Measurements from ENCODE around the gene NDRG3.

NDRG3 gene

DNA sequence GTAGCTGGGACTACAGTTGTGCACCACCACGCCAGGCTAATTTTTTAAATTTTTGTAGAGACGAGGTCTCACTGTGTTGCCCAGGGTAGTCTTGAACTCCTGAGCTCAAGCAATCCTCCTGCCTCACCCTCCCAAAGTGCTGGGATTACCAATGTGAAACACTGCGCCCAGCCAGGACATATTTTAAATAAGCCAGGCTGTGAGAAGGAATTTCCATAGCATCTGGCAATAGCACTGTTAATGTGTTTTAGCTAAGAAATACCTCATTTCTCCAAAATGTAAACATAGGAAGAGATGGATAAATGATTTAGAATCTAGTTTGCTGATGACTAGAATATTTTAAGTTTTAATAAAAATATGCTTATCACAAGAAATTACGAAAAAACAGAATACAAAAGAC lies 72.9 kb downstream of the NDRG3 start:
- H3K4me1 ChIP-seq (ENCODE audit: control insufficient read depth, insufficient read depth, low read length, unreplicated experiment) = no peaks in the 10 kb centered on the region
- peaks cover 4% of the 10 kb centered on the region; the same call in 1 of the 2 replicates for H3K36me3 ChIP-seq (ENCODE audit: insufficient read depth, low read length)
- H3K4me3 ChIP-seq (ENCODE audit: low read depth, low read length) = no peak overlapping the region
- no peak overlapping the region for H3K27ac ChIP-seq (ENCODE audit: low read depth, low read length)
- H3K27me3 ChIP-seq (ENCODE audit: insufficient read depth, low read length) = no peaks in the 10 kb centered on the region
- H3K79me2 ChIP-seq (ENCODE audit: control insufficient read depth, insufficient read depth, low read length, unreplicated experiment) = no peaks in the 10 kb centered on the region
- no peak overlapping the region for H2AFZ ChIP-seq (ENCODE audit: low read length, unreplicated experiment)

DNA sequence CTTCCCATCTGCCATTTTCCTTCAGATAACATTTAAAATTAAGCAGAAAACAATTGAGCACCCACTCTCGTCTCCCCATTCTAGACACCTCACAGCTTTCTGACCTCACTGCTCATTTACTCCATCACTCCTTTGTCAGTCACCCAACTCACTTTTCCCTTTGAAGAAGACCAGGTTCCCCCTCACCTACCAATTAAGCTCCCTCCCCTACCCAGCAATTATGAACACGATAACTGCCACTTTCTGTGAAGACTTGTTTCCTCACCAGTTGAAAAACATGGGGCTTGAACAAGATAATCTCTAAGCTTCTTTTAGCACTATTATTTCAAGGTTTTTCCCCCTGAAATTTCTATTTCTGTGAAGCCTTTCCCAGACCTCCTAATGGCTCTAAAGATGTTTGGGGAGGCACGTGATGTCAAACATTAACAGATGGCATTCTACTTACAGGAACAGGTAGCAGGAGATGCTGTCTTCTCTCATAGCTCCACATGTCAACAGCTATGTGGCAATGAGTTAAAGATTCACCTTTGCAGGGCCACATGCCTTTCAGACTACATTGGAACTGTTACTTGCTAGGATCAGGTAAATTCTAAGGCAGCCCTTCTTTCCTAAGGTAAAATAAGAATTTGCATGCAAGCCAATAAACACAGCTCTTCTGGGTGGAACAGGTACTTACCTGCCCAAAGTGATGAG lies 75.1 kb downstream of the NDRG3 start:
- Histone ChIP-seq H3K27ac (ENCODE audit: low read depth, low read length) (no peak overlapping the region), H3K4me1 (ENCODE audit: control insufficient read depth, insufficient read depth, low read length, unreplicated experiment) (no peaks in the 10 kb centered on the region)

DNA sequence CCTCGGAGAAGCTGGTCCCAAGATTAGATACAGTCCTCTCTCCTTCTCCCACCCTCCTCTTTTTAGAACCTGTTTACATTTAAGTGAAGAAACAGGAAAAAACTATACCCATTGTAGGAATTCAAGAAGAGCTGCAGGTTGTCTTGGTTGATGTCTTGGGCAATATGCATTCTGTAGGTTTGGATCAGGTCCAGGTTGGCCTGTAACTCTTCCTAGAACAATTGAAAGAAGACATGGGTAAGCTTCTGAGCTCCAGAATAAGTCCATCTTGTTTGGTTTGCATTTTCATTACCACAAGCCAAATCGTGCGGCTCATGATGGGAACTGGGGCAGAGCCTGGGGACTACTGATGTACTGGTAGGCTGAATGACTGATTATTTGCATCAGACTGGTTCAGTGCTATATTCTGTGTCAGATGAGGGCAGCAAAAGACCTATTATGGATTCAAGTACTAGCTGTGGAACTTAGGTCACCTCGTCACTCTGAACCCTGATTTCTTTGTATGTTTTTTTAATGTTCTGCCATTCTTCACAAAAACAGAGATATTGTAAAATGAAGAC lies 79.6 kb downstream of the NDRG3 start:
- Histone ChIP-seq H3K27me3 (ENCODE audit: insufficient read depth, low read length) (no peaks in the 10 kb centered on the region), H3K79me2 (ENCODE audit: control insufficient read depth, insufficient read depth, low read length, unreplicated experiment) (no peaks in the 10 kb centered on the region), H3K4me3 (ENCODE audit: low read depth, low read length) (no peak overlapping the region), H3K4me1 (ENCODE audit: control insufficient read depth, insufficient read depth, low read length, unreplicated experiment) (no peaks in the 10 kb centered on the region), H2AFZ (ENCODE audit: low read length, unreplicated experiment) (no peak overlapping the region), H3K36me3 (ENCODE audit: insufficient read depth, low read length) (no peaks in the 10 kb centered on the region), H3K27ac (ENCODE audit: low read depth, low read length) (no peak overlapping the region)

More for the DNA sequence above, 75.1 kb downstream of the NDRG3 start:
- Histone ChIP-seq H3K27me3 (ENCODE audit: insufficient read depth, low read length) (no peaks in the 10 kb centered on the region), H2AFZ (ENCODE audit: low read length, unreplicated experiment) (no peak overlapping the region), H3K79me2 (ENCODE audit: control insufficient read depth, insufficient read depth, low read length, unreplicated experiment) (no peaks in the 10 kb centered on the region), H3K36me3 (ENCODE audit: insufficient read depth, low read length) (no peaks in the 10 kb centered on the region), H3K4me3 (ENCODE audit: low read depth, low read length) (no peak overlapping the region)

DNA sequence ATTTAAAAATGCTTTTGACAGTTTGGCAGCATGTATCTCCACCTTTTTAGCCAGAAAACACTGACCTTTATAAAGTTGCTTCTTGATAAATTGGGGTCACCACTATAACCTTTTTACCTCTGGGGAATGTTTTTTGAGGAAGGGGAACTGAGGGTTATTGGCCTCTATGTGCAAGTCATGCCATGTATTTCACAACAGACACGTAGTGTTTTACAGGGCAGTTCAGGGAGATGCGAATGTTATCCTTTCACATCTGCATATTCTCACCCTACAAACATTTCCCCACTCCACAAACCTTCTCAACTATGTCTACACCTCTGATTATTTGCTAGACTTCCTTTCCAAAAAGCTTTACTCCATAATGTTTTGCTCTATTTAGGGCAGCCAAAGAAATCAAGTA lies 82.9 kb downstream of the NDRG3 start:
- Histone ChIP-seq H3K27me3 (ENCODE audit: insufficient read depth, low read length) (no peaks in the 10 kb centered on the region), H3K27ac (ENCODE audit: low read depth, low read length) (no peak overlapping the region), H3K4me1 (ENCODE audit: control insufficient read depth, insufficient read depth, low read length, unreplicated experiment) (no peaks in the 10 kb centered on the region), H3K4me3 (ENCODE audit: low read depth, low read length) (no peak overlapping the region), H3K79me2 (ENCODE audit: control insufficient read depth, insufficient read depth, low read length, unreplicated experiment) (no peaks in the 10 kb centered on the region), H3K36me3 (ENCODE audit: insufficient read depth, low read length) (no peaks in the 10 kb centered on the region), H2AFZ (ENCODE audit: low read length, unreplicated experiment) (no peak overlapping the region)

DNA sequence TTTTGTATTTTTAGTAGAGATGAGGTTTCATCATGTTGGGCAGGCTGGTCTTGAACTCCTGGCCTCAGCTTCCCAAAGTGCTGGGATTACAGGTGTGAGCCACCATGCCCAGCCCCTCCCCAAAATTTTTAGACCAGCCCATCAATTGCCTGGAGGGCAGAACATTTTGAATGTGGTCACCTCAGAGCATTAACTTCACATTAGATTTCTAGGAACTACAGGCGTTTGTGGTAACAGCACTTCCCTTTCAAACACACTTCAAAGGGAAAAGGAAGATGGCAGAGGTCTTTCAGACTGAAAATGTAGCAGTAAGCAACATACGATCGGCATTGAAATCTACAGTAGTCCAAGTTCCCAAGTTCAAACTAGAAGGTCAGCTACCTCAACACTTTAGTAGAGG lies 87.6 kb downstream of the NDRG3 start:
- H3K79me2 ChIP-seq (ENCODE audit: control insufficient read depth, insufficient read depth, low read length, unreplicated experiment) = no peaks in the 10 kb centered on the region
- H3K4me1 ChIP-seq (ENCODE audit: control insufficient read depth, insufficient read depth, low read length, unreplicated experiment) = no peaks in the 10 kb centered on the region
- no peak overlapping the region for H3K4me3 ChIP-seq (ENCODE audit: low read depth, low read length)
- H3K27ac ChIP-seq (ENCODE audit: low read depth, low read length) = no peak overlapping the region
- no peak overlapping the region for H2AFZ ChIP-seq (ENCODE audit: low read length, unreplicated experiment)
- H3K27me3 ChIP-seq (ENCODE audit: insufficient read depth, low read length) = no peaks in the 10 kb centered on the region
- no peaks in the 10 kb centered on the region for H3K36me3 ChIP-seq (ENCODE audit: insufficient read depth, low read length)

GRCh38 chr20:36656733-36657132 lies 89.2 kb downstream of the NDRG3 start:
- Histone ChIP-seq H3K79me2 (ENCODE audit: control insufficient read depth, insufficient read depth, low read length, unreplicated experiment) (no peaks in the 10 kb centered on the region), H3K27me3 (ENCODE audit: insufficient read depth, low read length) (no peaks in the 10 kb centered on the region), H3K4me1 (ENCODE audit: control insufficient read depth, insufficient read depth, low read length, unreplicated experiment) (no peaks in the 10 kb centered on the region), H3K36me3 (ENCODE audit: insufficient read depth, low read length) (no peaks in the 10 kb centered on the region), H3K4me3 (ENCODE audit: low read depth, low read length) (no peak overlapping the region), H3K27ac (ENCODE audit: low read depth, low read length) (no peak overlapping the region), H2AFZ (ENCODE audit: low read length, unreplicated experiment) (no peak overlapping the region)

DNA sequence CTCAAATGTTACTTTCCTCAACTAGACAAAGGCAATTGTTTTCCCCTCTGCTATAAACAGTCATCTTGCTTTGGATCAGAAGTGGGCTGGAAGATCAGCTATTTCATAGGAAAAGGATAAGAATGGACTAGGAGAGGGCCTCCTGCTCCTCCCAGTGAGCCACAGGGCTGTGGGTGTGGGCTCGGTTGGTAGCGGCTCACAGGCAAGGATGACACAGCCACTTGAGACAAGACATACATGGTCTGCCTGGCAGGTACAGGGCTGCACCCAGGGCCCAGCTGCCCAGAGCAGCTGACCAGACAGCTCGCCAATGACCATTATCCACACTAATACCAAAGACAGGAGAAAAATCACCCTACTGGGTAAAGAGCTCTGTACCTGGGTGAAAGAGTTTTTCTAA lies 90.9 kb downstream of the NDRG3 start:
- Histone ChIP-seq H3K79me2 (ENCODE audit: control insufficient read depth, insufficient read depth, low read length, unreplicated experiment) (no peaks in the 10 kb centered on the region), H3K27me3 (ENCODE audit: insufficient read depth, low read length) (no peaks in the 10 kb centered on the region), H3K4me3 (ENCODE audit: low read depth, low read length) (no peak overlapping the region), H3K4me1 (ENCODE audit: control insufficient read depth, insufficient read depth, low read length, unreplicated experiment) (no peaks in the 10 kb centered on the region), H2AFZ (ENCODE audit: low read length, unreplicated experiment) (no peak overlapping the region), H3K36me3 (ENCODE audit: insufficient read depth, low read length) (no peaks in the 10 kb centered on the region), H3K27ac (ENCODE audit: low read depth, low read length) (no peak overlapping the region)

DNA sequence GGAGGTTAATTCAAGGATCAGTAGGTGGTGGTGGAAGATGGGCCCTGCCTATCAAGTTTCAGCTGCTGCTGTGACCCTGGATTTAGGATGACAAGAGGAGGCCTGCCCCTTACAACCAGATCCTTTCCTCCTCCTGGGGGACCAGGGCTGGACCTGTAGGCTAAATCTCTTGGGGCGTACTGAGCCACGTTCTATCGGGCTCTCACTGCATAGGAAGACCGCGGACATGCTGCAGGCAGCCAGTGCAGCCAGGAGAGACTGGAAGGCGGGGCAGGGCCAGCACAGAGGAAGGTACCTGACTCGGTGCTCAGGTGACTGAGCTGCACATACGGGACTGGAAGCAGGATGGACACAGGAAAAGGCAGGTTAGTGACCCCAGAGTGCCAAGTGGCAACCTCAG lies 91.4 kb downstream of the NDRG3 start:
- Histone ChIP-seq H3K79me2 (ENCODE audit: control insufficient read depth, insufficient read depth, low read length, unreplicated experiment) (no peaks in the 10 kb centered on the region), H2AFZ (ENCODE audit: low read length, unreplicated experiment) (no peak overlapping the region), H3K36me3 (ENCODE audit: insufficient read depth, low read length) (no peaks in the 10 kb centered on the region), H3K4me1 (ENCODE audit: control insufficient read depth, insufficient read depth, low read length, unreplicated experiment) (no peaks in the 10 kb centered on the region), H3K27me3 (ENCODE audit: insufficient read depth, low read length) (no peaks in the 10 kb centered on the region), H3K4me3 (ENCODE audit: low read depth, low read length) (no peak overlapping the region), H3K27ac (ENCODE audit: low read depth, low read length) (no peak overlapping the region)

GRCh38 chr20:36653456-36653855 lies 92.4 kb downstream of the NDRG3 start:
- Histone ChIP-seq H3K36me3 (ENCODE audit: insufficient read depth, low read length) (no peaks in the 10 kb centered on the region), H3K79me2 (ENCODE audit: control insufficient read depth, insufficient read depth, low read length, unreplicated experiment) (no peaks in the 10 kb centered on the region), H3K27ac (ENCODE audit: low read depth, low read length) (no peak overlapping the region), H2AFZ (ENCODE audit: low read length, unreplicated experiment) (no peak overlapping the region), H3K4me3 (ENCODE audit: low read depth, low read length) (no peak overlapping the region), H3K4me1 (ENCODE audit: control insufficient read depth, insufficient read depth, low read length, unreplicated experiment) (no peaks in the 10 kb centered on the region), H3K27me3 (ENCODE audit: insufficient read depth, low read length) (no peaks in the 10 kb centered on the region)

- H3K27me3 ChIP-seq (ENCODE audit: insufficient read depth, low read length) = no peaks in the 10 kb centered on the region
- H3K27ac ChIP-seq (ENCODE audit: low read depth, low read length) = no peak overlapping the region
- H3K79me2 ChIP-seq (ENCODE audit: control insufficient read depth, insufficient read depth, low read length, unreplicated experiment) = no peaks in the 10 kb centered on the region
- H3K4me1 ChIP-seq (ENCODE audit: control insufficient read depth, insufficient read depth, low read length, unreplicated experiment) = no peaks in the 10 kb centered on the region
- H3K4me3 ChIP-seq (ENCODE audit: low read depth, low read length) = no peak overlapping the region
- H3K36me3 ChIP-seq (ENCODE audit: insufficient read depth, low read length) = no peaks in the 10 kb centered on the region
- H2AFZ ChIP-seq (ENCODE audit: low read length, unreplicated experiment) = no peak overlapping the region
These were observed 98.4 kb downstream of the NDRG3 start for GRCh38 chr20:36647196-36648121.
